ENCODE results near the gene SPATA3.
"Not testable (repeated sequence)": the region's sequence is repeated elsewhere in the genome, so short reads cannot be mapped to it uniquely, and the experiment has no call there.

The SPATA3 gene

DNA sequence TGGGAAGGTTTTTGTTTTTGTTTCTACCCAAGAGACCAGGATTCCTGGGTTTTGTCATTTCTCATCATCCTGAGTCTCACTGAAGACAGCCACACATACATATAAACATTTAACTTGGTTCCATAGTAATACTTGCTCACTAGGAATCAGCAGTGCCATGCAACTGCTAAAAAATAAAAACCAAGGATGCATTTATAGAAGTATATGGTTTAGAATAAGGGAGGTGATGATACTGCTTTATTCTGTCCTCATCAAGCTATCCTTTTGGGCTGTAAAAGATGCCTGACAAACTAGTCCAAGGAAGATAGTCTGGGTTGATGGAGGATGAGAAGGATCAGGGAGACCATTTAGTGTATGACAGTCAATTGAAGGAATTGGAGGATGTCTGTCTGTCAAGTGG is 740 bp downstream of the SPATA3 start:
- DNase-seq (ENCODE audit: low read depth, low spot score), result no peak

DNA sequence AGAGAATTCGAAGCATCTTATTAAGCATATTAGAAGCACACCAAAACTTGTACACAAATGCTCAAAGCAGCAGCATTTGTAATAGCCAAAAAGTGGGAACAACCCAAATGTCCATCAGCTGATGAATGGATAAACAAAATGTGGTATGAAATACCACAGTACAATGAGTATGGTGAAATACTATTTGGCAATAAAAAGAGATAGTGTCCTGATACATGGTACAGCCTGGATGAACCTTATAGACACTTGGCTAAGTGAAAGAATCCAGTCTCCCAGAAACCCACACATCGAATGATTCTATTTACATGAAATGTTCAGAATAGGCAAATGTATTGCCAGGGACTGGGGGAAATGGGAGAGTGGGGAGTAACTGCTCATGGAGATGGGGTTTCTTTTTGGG is 3.0 kb downstream of the SPATA3 start:
- no peak for DNase-seq (ENCODE audit: low read depth, low spot score)

DNA sequence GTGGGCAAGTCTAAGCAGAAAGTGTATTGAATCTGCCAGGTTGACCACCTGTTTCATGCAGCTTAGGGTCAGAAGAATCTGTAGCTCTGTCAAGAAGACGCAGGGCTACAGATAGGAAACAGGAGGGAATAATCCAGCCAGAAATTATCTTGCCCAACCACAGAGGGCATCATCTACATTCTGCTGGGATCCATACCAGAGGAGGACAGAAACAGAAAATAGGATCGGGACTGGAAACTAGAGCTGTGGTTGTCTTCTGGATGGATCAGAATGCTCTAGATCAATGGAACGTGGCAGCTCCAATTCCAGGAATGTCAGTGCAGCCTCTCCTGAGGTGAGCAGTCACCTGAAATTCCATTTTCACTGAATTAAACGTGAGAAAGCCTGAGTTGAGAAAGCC is 3.6 kb downstream of the SPATA3 start:
- DNase-seq (ENCODE audit: low read depth, low spot score), result no peak

DNA sequence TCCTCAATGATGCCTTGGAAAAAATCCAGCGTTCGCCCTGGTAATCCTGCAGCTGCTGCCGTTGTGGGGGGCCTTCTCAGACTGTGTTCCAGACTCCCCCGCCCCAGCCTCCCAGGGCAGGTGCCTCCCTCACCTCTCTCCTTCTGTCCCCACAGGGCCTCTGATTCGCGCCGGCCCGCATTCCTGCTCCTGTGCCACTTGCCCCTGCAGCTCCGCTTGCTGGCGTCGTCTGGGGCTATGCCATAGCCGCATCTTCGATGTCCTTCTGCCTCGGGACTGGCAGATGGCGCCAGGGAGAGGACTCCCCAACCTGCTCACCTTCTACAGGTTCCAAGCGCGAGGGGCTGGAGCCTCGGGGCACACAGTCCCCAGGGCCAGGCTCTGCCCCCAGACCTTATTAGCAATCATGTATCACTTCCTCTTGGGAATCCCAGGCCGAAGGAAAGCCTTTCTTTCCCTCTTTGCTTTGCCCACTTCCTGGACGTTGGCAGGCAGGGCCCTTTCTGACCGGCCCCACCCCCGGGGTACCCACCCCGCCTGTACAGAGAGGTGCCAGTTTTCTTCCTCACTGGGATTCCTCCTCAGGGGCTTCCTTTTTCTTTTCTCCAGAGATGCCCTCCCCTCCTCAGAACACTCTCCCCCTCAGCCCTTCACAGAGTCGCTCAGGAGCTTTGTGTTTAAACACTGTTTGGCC is 4.4 kb downstream of the SPATA3 start:
- peak; percentile 66 for DNase-seq (ENCODE audit: low read depth, low spot score)

DNA sequence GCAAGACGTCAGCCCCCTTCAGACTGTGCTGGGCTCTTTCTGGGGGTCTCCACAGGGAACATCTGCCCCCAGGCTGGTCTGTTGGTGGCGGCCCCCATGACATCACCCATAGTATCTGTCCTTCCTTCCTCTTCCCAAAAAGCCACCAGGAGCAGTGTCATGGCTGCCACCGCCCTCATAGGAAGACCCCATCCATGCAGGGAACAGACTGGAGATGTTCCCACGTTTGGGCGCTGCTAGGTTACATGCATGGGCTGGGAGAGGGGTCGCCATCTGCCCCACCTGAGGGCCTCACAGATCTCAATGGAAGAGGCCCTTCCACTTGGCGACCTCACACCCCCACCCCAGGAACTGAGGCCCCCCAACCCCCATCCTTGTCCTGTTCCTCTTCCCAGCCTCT is 5.1 kb downstream of the SPATA3 start:
- DNase-seq (ENCODE audit: low read depth, low spot score), result no peak

DNA sequence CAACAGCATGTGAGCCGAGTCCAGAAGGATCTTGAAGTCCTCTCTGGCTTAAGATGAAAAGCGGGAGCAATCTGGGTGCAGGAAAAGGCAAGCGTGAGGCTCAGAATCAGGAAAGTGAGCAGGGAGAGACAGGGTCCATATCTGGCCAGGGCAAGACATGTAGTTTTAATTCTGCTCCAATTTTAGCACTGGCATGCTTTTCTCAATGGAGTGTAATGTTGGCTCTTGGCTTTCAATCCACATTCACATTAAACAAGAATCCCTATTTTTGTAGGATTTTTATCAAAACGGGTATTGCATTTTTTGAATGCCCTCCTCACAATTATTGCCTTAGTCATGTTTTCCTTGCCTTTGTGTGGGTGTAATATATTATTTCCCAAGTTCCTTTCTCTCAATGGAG is 6.0 kb downstream of the SPATA3 start:
- DNase-seq (ENCODE audit: low read depth, low spot score), result no peak

DNA sequence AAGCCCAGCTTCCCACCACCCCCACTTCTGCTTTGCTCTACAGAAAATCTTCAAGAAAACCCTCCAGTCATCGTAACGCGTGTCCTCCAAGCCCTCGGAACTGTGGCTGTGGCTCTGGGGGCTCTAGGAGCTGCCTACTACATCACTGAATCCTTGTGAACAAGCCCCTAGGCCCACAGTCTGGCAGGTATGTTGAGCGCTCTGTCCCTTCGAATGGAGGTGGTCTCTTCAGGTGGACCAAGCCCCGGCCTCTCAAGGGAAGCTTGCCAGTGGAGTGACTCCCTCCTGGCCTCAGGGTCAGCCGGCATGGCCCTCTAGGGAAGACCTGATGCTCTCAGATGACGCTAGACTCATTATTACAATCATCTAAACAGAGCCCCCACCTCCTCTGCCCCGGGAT is 6.7 kb downstream of the SPATA3 start:
- no peak for DNase-seq (ENCODE audit: low read depth, low spot score)

DNA sequence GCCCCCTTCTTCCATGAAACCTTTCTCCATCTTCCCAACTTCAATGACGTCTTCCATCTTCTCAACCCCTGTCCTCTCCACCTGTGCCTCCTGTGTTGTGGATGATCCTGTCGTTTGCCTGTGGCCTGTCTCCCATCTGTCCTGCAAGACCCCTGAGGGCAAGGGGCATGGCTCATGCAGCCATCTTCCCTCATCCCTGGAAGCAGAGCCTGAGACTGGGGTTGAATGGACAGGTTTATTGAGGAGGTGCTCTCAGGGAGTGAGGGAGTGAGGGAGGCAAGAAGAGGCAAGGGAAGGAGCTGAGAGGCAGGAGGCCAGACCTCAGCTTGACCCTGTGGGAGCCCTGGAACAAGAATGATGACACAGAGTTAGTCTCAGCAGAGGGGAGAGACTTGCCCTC is 7.3 kb downstream of the SPATA3 start:
- no peak for DNase-seq (ENCODE audit: low read depth, low spot score)

DNA sequence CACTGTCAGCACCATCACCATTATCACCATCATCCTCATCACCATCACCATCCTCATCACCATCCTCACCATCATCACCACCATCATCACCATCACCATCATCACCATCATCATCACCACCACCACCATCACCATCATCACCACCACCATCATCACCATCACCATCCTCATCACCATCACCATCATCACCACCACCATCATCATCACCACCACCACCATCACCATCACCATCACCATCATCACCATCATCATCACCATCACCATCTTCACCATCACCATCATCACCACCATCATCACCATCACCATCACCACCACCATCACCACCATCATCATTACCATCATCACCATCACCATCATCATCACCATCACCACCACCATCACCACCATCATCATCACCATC is 9.0 kb downstream of the SPATA3 start:
- DNase-seq (ENCODE audit: low read depth, low spot score), result not testable (repeated sequence)

DNA sequence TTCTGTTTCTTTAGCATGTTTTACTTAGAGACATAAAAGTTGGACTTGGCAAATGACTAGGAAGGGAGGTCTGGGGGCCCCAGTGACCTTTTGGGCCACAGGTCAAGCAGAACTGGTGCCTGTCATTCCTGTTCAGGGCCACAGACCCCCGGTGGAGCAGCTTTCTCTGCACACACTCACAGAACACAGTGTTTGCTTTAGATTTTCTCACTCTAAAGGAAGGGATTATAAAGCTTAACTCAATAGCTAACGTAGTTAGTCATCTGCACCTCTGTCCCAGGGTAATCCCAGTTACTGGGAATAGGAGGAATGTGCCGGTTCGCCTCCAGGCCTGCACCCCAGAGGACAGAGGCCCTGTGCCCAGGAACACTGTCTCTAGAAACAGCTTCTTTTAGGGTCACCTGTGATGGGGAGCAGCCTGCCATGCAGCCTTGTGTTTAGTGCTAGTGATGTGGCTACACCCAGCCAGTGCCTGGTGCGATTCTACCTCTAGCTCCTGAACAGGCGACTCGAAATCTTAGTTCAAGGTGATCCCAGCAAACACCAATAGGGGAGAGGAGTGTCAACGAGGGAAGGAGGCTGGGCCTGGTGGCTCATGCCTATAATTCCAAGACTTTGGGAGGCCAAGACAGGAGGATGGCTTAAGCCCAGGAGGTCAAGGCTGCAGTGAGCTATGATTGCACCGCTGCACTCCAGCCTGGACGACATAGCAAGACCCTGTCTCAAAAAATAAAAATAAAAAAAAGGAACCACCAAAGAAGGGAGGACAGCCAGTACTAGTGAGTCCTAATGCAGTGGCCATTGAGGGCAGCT is 11.6 kb downstream of the SPATA3 start:
- DNase-seq (ENCODE audit: low read depth, low spot score), result peak; percentile 49

DNA sequence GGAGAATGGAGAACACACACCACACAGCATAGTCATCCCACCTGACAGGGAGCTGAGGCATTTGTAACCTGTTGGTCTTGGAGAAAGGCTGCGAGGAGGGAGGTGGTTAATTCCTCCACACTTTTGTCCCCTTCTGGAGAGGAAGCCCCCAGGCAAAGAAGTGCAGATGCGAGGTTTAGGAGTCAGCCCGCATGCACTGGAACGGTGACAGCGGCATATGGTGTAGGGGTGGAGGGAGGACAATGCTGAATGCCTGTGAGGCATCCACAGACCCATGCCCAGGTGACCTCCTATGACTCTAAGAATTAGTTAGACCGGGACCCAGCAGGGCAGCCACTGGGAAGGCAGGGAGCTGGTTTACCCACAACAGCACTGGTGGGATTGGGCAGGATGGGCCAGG is 12.2 kb downstream of the SPATA3 start:
- DNase-seq (ENCODE audit: low read depth, low spot score), result peak; percentile 64

DNA sequence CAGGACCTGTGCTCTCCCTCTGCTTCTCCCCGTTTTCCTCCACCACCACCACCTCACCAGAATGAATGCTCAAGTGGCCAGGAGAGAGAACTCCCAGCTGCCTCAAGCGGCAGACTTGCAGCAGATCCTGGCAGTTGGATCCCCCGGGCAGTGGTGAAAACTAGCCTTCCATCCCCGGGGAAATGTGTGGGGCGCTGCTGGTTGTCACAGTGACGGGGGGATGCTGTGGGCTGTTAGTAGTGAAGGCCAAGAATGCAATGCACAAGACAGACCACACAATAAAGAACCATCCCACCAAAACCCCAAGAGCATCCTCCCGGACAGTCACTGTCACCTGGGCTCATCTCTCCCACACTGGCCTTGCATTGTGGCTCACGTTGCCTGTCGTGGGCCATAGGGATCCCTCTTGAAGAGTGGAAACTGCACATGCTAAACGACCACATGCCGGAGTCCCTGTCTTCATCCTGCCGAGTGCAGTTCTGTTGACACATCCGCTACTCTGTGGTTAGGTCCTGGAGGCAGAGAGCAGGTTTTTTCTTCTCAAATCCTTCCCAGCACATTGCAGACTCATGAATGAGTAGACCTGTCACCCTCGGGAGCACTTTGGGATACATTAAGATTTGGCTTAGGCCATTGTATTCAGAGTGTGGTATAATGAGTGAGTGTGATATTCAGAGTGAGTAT is 13.5 kb downstream of the SPATA3 start:
- DNase-seq (ENCODE audit: low read depth, low spot score), result peak; percentile 18

DNA sequence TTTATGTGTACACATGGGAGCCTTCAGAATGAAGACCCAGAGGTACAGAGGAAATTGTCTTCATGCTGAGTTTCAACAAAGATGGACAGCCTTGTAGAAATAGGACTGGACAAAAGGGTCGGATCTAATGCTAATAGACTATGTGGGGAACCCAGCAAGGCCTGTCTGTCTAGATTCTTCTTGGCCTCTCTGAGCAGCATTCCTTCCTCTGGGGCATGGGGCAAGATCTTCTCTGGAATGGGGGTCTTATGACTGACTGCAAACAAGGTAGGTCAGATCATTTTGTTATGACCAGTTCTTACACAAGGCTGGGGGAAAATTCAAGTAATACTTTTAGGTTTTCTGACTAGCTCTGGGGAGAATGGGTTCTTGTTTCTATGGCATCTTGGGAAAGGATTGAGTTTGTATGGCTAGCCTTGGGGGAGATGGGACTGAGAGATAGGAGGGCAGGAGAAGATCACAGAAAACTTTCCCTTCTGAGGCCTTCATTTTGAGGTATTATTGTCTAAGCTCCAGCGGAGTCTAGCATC is 14.3 kb downstream of the SPATA3 start:
- peak; percentile 65 for DNase-seq (ENCODE audit: low read depth, low spot score)

DNA sequence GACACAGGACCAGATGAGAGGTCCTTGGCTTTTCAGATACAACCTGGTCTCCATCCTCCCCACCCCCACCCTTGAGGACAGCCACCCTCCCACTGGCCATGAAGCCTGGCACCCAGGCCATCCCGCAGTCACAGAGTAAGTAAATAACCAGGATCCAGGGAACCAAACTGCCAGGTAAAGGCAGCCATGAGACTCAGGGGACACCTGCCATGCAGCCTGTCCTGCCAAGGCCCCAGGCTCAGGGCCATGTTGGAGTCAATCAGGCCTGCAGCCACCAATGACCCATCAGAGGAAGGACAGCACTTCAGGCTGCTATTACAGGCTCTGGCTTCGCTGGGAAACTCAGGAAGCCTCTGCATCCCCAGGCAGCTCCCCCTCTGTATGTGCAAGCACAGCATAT is 15.6 kb downstream of the SPATA3 start:
- no peak for DNase-seq (ENCODE audit: low read depth, low spot score)

DNA sequence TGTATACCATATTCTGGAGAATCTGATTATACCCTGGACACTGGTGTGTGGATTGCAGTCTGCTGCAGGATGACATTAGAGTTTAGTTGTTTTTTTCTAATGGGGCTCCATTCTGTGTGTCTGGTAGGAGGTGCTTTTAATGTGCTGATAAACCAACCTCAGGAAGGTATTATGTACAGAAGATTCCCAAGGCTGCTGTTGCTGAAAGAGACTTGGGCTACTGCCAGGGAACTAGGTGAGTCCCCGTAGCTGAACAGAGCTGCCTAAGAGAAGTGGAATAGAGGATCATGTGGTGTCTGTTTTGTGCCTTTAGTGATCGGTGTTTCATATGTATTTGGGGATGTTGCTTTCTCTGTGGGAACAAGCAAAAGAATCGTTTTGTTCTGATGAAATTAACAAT is 16.5 kb downstream of the SPATA3 start:
- DNase-seq (ENCODE audit: low read depth, low spot score), result no peak

DNA sequence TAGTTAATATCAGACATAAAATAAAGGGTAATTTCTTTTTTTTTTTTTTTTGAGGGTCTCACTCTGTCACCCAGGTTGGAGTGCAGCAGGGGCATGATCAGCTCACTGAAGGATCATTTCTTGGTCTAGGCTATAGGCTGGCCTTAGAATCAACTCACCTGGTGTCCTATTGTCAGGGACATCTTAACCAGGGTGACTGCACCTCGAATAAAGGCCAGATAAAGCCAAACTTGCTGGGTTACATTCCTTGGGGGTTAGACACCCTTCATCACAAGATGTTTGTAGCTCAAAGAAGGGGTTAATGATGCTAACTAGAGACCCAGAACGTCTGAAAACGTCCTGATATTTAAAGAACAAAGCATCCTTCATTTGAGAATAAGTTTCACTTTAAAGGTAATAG is 17.9 kb downstream of the SPATA3 start:
- no peak for DNase-seq (ENCODE audit: low read depth, low spot score)

DNA sequence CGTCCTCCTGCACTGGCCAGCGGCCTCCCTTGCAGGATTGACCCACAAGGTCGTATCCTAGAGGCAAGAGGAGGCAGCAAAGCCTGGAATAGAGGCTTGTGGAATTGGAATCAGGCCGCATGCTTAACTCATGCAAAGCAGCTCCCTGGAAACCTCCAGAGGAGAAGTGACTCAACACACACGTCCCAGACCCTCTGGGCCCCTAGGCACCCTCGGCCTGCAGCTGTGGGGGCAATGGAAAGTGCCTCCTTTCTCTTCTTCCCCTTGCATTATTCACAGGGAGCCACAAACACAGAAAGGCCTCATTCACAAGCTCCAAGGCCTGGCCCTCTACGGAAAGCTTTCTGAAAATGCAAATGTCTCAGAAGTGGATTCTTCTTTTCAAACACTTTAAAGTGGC is 19.6 kb downstream of the SPATA3 start:
- peak; percentile 47 for DNase-seq (ENCODE audit: low read depth, low spot score)

DNA sequence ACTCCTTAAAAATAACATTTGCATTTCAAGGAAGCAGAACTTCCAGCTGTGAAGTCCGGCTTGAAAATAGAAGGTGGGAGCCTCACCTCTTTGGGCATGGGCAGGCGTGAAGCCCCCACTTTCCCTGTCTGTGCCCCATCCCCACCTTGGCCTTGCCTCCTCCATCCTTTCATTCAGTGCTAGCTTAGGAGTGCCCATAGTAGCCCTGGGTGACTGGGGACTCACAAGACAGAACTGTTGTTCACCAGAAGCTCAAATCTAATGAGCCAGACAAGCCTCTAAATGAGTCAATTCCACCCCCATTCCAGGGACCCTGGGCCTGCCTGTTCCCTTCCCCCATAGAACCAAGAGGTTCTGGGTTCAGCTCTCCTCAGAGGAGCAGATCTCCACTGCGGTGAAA is 20.0 kb downstream of the SPATA3 start:
- DNase-seq (ENCODE audit: low read depth, low spot score), result no peak

DNA sequence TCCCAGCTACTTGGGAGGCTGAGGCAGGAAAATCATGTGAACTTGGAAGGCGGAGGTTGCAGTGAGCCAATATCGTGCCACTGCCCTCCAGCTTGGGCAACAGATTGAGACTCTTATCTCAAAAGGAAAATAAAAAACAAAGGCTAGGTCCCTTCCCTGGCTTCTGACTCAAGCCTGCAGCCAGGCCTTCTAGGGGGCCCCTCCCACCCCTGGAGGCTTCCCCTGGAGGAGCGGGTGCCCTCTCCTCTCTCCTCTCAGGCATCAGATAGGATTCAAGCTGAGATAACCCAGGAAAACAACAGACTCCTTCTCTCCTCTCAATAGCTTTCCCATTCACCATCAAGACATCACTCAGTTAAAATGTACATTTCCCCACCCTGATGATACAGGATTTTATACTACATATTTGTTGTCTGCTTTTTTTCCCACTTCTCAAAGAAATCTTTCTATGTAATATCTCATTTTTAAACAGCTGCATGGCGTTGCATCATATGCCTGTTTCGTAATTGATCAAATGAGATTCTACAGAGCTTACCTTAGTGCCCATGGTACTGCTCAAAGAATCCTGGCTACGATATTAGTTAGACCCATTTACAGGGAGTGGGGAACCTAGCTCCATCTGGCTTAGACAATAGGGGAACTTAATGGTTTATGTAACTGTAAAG is 20.8 kb downstream of the SPATA3 start:
- DNase-seq (ENCODE audit: low read depth, low spot score), result no peak

DNA sequence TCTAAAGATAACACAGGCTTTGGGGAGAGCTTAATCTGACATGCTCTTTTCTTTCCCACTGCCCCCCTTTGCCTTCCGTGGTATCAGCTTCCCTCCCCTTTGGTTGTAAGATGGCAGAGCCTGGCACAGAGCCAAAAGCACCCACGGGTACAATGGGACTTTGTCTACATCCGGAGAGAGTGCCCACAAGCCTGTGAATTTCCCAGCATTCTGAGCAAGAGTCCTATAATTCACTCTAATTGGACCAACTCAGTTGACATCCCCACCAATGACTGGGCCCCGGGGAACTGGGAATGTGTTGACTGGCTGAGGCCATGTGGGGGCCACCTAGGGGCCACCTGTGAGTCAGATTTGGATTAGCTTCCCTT is 21.3 kb downstream of the SPATA3 start:
- DNase-seq (ENCODE audit: low read depth, low spot score), result no peak

DNA sequence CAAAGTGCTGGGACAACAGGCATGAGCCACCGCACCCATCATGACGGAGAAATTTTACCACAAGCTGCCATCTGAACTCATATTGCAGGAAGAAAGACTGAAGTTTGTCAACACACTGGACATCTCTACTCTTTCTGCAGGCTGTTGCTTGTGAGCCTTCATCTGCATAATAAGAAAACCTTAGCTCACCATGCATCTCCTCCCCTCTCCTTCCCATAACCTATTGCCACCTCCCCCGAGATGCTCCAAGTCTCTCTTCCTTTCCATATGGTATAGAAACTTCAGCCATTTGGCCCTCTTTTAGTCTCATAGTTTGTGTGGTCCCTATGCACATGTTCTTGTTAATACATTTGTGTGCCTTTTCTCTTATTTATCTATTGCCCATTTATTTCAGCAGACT is 22.3 kb downstream of the SPATA3 start:
- DNase-seq (ENCODE audit: low read depth, low spot score), result no peak

DNA sequence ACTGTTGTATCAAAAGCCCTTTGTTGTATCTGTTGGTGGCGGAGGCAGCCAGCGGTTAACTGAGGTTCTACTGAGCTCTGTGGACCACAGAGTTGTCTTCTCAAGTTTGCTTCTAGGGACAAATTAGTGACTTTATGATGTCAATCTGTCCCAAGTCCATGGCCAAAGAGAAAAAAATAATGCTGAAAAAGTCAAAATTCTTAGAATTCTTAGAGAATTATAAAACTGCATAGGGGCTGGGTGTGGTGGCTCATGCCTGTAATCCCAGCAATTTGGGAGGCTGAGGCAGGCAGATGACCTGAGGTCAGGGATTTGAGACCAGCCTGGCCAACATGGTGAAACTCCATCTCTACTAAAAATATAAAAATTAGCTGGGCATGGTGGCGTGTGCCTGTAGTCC is 29.1 kb downstream of the SPATA3 start:
- DNase-seq (ENCODE audit: low read depth, low spot score), result not testable (repeated sequence)
